PFSK-1 (cell line): ENCODE measurements around the gene PTPRN2.

ENCODE experiments used
- FOXP2 ChIP-seq: optimal IDR thresholded peaks from 2 replicates; pipeline ENCODE3; 2011; ENCODE audit warnings: borderline replicate concordance, control low read depth, inconsistent platforms; ENCODE audit not compliant: insufficient read depth; ENCODE audit errors: extremely low read length, extremely low read depth
- POLR2AphosphoS5 ChIP-seq: IDR thresholded peaks from 2 replicates; pipeline ENCODE4 v1.6.1; 2012; ENCODE audit warnings: low read depth, mild to moderate bottlenecking, control low read depth, low read length, moderate library complexity
- SIN3A ChIP-seq: IDR thresholded peaks from 2 replicates; pipeline ENCODE4 v1.6.1; 2012; ENCODE audit warnings: mild to moderate bottlenecking, low read length, moderate library complexity, borderline replicate concordance; ENCODE audit not compliant: insufficient read depth
- TAF1 ChIP-seq: IDR thresholded peaks from 2 replicates; pipeline ENCODE4 v1.6.1; 2012; ENCODE audit warnings: low read length, control low read depth, borderline replicate concordance; ENCODE audit not compliant: insufficient read depth
- TF ChIP-seq, protein P1 (sequence below), 2 experiments: IDR thresholded peaks; 2 replicates each; pipeline versions ENCODE4 v1.6.1 to v1.8.0; 2011 to 2012; ENCODE audit warnings: low read depth in 2 of 2, low read length in 2 of 2, control low read depth in 1 of 2, inconsistent platforms in 1 of 2, mild to moderate bottlenecking in 1 of 2, moderate library complexity in 1 of 2; ENCODE audit not compliant: insufficient read depth in 1 of 2

The PTPRN2 gene

GRCh38 chr7:158192956-158193355, 394.7 kb downstream of the PTPRN2 start:
- TF ChIP-seq FOXP2 (no peak), TAF1 (no peak), POLR2AphosphoS5 (no peak), SIN3A (no peak)
- TF ChIP-seq, protein P1, sequence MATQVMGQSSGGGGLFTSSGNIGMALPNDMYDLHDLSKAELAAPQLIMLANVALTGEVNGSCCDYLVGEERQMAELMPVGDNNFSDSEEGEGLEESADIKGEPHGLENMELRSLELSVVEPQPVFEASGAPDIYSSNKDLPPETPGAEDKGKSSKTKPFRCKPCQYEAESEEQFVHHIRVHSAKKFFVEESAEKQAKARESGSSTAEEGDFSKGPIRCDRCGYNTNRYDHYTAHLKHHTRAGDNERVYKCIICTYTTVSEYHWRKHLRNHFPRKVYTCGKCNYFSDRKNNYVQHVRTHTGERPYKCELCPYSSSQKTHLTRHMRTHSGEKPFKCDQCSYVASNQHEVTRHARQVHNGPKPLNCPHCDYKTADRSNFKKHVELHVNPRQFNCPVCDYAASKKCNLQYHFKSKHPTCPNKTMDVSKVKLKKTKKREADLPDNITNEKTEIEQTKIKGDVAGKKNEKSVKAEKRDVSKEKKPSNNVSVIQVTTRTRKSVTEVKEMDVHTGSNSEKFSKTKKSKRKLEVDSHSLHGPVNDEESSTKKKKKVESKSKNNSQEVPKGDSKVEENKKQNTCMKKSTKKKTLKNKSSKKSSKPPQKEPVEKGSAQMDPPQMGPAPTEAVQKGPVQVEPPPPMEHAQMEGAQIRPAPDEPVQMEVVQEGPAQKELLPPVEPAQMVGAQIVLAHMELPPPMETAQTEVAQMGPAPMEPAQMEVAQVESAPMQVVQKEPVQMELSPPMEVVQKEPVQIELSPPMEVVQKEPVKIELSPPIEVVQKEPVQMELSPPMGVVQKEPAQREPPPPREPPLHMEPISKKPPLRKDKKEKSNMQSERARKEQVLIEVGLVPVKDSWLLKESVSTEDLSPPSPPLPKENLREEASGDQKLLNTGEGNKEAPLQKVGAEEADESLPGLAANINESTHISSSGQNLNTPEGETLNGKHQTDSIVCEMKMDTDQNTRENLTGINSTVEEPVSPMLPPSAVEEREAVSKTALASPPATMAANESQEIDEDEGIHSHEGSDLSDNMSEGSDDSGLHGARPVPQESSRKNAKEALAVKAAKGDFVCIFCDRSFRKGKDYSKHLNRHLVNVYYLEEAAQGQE (IDR thresholded peaks at IDR 0.05; ENCODE audit: insufficient read depth in 1 of 2, low read depth in 2 of 2, low read length in 2 of 2), result no peak

DNA sequence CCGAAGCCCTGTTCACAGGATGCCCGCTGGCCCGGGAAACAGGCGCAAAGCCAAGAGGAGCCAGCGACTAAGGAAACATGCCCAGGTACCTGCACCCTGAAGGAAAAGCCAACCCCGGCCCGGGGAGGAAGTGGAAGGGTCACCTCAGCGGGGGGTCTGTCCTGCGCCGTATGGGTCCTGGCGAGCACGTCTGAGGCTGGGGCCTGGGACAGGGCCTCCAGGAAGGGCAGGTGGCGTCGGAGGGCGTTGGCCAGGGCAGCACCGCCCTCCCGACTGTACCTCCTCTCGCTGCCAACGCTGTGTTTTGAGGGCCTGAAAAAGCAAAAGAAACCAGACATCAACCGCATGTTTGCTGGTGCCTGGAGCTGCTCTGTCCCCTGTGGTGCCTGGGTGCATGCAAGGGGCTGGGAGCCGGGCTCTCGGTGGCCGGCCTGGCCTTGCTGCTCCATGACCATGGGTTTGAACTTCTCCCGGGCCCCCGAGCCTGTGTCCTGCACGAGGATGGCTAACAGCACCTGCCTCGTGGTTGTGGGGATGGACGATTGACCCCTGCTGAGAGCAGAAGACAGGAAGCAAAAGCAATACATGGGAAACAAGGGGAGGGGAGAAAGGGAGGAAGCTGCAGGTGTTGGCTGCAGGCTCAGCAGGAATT, 395.3 kb downstream of the PTPRN2 start:
- TF ChIP-seq, protein P1 (IDR thresholded peaks at IDR 0.05; ENCODE audit: insufficient read depth in 1 of 2, low read depth in 2 of 2, low read length in 2 of 2), result no peak
- TF ChIP-seq FOXP2, result no peak
- TF ChIP-seq TAF1, result no peak
- TF ChIP-seq POLR2AphosphoS5, result no peak
- no peak for TF ChIP-seq SIN3A

DNA sequence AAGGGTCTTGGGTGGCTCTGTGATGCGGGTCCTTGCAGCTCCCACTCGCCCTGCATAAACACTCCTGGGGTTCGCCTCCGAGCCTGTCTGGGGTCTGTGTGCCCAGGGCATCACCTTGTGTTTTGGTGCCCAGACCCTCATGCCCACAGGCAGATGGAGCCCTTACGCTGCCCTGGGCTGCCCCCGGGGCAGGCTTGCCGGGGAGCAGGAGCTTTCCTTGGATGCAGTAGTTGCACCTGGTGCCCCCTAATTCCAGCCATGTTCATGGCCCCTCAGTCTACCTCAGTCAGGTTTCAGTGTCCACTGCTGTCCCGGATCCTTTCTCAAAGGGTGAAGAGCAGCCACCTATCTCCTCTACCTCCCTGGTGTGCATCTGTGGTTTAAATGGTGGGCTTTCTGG, 396.0 kb downstream of the PTPRN2 start:
- no peak for TF ChIP-seq POLR2AphosphoS5
- no peak for TF ChIP-seq TAF1
- TF ChIP-seq, protein P1 (IDR thresholded peaks at IDR 0.05; ENCODE audit: insufficient read depth in 1 of 2, low read depth in 2 of 2, low read length in 2 of 2), result no peak
- no peak for TF ChIP-seq FOXP2
- no peak for TF ChIP-seq SIN3A

- TF ChIP-seq TAF1, result no peak
- TF ChIP-seq POLR2AphosphoS5, result no peak
- TF ChIP-seq FOXP2, result no peak
- TF ChIP-seq, protein P1 (IDR thresholded peaks at IDR 0.05; ENCODE audit: insufficient read depth in 1 of 2, low read depth in 2 of 2, low read length in 2 of 2), result no peak
- no peak for TF ChIP-seq SIN3A
Observed at GRCh38 chr7:158190756-158191155, 396.9 kb downstream of the PTPRN2 start.
